T-helper 9 cell (primary cell): ENCODE results near the gene GGA2.
"Not testable (repeated sequence)": the region's sequence is repeated elsewhere in the genome, so short reads cannot be mapped to it uniquely, and the experiment has no call there.

Source experiments
- DNase-seq: peaks from one replicate; pipeline ENCODE4 v3.0.0-alpha.2; 2020

Gene GGA2

DNA sequence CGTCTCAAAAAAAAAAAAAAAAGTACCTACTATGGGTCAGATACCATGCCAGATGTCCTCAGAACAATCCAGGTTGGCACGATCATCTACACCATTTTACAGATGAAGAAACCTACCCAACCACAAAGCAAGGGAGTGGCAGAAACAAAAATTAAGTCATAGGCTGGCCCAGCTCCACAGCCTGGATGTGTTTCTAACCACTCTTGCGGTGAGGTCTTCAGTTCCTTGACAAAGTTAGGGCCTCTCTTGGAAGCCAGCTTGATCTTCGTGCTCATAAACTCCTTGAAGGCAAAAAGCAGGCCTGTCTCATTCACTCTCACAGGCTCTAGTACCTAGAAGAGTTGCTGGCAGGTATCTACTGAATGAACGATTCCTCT is 6.2 kb downstream of the GGA2 start:
- no peak for DNase-seq

DNA sequence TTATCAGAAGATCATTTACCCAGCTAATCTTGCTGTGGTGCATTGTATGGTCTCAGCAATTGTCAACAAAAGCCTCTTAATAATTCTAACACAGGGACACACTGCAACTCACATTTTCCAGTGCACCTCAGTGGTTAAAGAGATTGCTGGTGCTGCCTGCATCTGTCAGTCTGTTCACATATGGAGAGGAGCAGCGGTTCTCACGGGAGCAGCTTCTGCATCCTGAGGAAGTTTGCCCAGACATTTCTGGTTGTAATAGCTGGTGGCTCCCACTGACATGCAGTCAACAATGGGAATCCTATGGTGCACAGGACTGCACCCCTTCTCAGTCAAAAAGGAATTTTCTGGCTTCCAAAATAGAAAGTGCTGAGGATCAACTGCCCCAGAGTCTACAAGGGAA is 7.8 kb downstream of the GGA2 start:
- DNase-seq, result no peak

DNA sequence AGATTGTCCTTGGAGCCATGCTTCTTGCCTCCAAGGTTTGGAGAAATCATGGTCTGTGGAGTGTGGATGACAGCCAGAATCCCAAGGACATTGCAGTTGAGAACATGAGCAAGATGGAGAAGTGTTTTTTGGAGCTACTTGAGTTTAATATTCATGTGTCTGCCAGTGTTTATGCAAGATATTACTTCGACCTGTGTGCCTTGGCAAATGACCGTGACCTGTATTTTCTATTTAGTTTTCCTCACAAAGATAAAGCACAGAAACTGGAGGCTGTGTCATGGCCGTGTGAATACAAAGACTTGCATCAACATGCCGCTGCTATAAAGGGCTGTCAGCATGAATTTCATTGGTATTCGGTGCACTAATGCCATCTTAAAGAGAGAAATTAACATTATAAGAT is 9.0 kb downstream of the GGA2 start:
- DNase-seq, result no peak

DNA sequence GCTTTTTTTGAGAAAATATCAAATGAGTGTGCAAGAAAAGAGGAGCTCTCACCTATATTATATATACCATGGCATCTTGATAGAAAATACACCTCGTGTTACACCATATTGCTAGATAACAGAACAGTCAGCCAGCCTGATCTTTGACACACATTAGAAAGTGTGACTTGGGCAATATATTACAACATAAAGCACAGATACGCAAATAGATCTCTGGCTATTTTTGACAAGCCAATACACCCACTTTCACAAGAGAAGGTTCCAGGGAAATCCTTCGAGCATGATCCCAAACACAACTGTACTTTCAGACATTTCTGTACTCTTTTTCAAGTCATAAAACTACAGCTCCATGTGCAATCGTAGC is 9.4 kb downstream of the GGA2 start:
- DNase-seq, result no peak

- DNase-seq, result no peak
Observed at GRCh38 chr16:23500212-23500861, 10.0 kb downstream of the GGA2 start.

DNA sequence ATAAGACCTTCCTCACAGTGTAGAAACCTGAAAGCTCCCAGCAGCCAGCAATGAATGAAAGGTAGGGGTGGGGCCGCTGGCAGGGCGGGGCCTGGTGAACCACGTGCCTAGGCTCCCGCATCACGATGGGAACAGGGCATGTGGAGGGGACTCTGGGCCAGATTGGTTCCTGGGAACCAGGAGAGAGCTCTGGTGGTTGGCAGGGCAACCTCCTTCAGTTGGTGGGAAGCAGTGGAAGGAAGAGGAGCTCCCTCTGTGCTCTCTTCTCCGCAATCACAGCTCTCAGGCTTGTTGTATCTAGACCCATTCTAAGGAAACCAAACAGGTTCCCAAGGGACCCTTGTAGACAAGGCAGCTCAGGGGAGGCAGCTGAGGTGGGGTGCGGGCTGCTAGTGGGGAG is 10.5 kb downstream of the GGA2 start:
- DNase-seq, result no peak

GRCh38 chr16:23498863-23499262 is 11.4 kb downstream of the GGA2 start:
- DNase-seq, result no peak

GRCh38 chr16:23497543-23497868 is 12.8 kb downstream of the GGA2 start:
- no peak for DNase-seq

GRCh38 chr16:23496821-23497542 is 13.3 kb downstream of the GGA2 start:
- no peak for DNase-seq

DNA sequence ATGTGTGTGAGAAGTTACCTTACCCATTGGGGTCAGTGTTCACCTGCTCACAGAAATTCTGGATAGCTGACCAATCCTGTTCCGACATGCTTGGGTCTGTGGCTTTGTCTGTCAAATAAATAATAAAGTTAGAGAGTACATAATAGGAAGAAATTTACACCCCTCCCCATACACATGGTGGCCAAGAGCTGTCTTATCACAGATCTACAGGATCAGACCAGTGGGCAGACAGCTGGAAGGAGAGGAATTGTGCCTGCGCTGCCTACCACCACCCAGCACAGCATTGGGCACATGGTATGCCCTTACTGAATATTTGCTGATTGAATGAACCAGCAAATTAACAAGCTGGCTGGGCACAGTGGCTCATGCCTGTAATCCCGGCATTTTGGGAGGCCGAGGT is 14.6 kb downstream of the GGA2 start:
- DNase-seq, result no peak

DNA sequence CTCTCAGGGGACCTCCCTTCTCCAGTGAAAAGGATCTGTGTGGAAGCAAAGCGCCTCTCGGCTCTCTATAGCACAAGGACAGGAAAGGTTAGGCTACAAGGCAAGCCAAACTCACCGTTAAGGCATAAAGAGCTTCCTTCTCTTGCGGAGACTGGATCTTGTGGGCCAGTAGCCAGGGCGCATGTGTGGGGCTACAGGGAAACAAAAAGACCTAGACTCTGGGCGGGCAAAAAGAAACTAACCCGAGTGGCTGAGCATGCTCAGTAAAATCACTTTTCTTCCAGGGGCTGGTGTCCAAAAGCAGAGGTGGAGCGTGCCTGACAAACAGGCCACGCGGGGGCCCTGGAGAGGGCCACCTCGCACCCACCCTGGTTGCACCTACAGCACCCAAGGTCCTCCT is 16.1 kb downstream of the GGA2 start:
- DNase-seq, result no peak

GRCh38 chr16:23491490-23492391 is 18.6 kb downstream of the GGA2 start:
- DNase-seq, result no peak

- no peak for DNase-seq
Observed at GRCh38 chr16:23486480-23486879, 23.8 kb downstream of the GGA2 start.

GRCh38 chr16:23485841-23486240 is 24.5 kb downstream of the GGA2 start:
- DNase-seq, result no peak

GRCh38 chr16:23485257-23485614 is 25.1 kb downstream of the GGA2 start:
- DNase-seq, result no peak

- DNase-seq, result no peak
Observed at GRCh38 chr16:23484510-23485256, 25.6 kb downstream of the GGA2 start.

- DNase-seq, result not testable (repeated sequence)
Observed at GRCh38 chr16:23483492-23483891, 26.8 kb downstream of the GGA2 start.

DNA sequence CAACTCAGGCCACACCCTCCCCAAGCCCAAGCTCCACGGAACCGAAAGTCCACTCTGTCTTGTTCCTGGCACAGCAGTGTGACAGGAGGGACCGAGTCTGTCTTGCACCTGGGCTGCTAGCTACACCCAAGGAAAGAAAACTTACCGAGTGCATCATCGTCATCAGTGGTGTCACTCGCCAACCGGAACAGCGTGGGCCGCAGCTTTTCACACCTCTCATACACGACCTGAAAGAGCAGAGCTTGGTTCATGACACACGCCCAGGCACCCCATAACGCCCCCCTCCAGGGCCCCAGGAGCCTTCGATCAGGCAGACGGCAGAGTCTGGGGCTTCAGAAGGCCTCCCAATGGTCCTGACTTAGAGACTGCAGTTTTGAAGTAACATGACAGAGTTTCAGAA is 27.5 kb downstream of the GGA2 start:
- DNase-seq, result peak; percentile 21

- no peak for DNase-seq
Observed at GRCh38 chr16:23480257-23480656, 30.0 kb downstream of the GGA2 start.

- no peak for DNase-seq
Observed at GRCh38 chr16:23479138-23479537, 31.2 kb downstream of the GGA2 start.

DNA sequence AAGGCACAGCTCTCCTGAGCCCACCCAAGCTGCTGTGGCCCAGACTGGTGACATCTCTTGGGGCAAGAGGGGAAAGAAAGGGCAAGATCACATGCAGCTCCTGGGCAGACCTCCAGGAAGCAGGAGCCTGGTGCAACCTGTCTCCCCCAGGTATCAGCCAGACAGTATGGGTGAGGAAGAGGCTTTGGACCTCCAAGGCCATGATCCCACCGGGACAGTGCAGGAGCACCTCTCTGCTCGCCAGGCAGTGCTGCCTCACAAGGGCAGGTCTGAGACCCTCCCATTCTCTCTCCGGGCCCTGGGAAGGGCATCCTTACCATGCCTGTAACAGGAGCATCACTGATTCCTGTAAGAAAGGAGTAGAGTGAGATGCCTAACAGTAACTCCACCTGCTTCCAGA is 31.7 kb downstream of the GGA2 start:
- no peak for DNase-seq

- no peak for DNase-seq
Observed at GRCh38 chr16:23476289-23476688, 34.0 kb downstream of the GGA2 start.

DNA sequence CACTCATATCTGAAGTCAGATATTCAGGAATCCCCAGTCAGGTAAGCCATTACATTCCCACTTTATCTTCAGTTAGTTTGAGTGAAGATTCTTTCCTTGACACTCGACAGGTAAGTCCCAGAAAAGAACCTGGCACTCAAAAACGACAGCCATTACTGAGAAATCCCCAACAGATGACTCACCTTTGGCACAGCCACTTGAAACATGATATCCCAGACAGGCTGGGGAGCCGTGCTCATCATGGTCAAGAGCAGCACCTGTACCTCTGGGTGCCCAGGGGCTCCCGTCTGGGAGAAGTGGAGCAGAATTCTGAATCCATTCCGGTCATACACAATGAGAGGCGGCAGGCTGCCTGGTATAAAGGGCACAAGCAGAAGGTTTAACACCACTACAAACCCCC is 40.5 kb downstream of the GGA2 start:
- DNase-seq, result no peak
